GM04503 (cell line): ENCODE results near the gene SCN9A.

Experiments used
- DNase-seq: peaks from one replicate; pipeline ENCODE4 v3.0.0-alpha.2; 2012; ENCODE audit warnings: low read depth

The SCN9A gene

GRCh38 chr2:166173263-166173662 is 202.5 kb downstream of the SCN9A start:
- DNase-seq: no peak

- DNase-seq: no peak
Measured at GRCh38 chr2:166171216-166171615, 204.5 kb downstream of the SCN9A start.

GRCh38 chr2:166170356-166170755 is 205.4 kb downstream of the SCN9A start:
- no peak for DNase-seq

- no peak for DNase-seq
Measured at GRCh38 chr2:166167449-166167848, 208.3 kb downstream of the SCN9A start.

- DNase-seq: no peak
Measured at GRCh38 chr2:166163775-166164174, 212.0 kb downstream of the SCN9A start.

- DNase-seq: no peak
Measured at GRCh38 chr2:166158546-166158945, 217.2 kb downstream of the SCN9A start.

GRCh38 chr2:166157578-166157977 is 218.2 kb downstream of the SCN9A start:
- no peak for DNase-seq

- DNase-seq: no peak
Measured at GRCh38 chr2:166156985-166157490, 218.7 kb downstream of the SCN9A start.

- no peak for DNase-seq
Measured at GRCh38 chr2:166155589-166155988, 220.2 kb downstream of the SCN9A start.

GRCh38 chr2:166154685-166155338 is 220.9 kb downstream of the SCN9A start:
- no peak for DNase-seq

- DNase-seq: no peak
Measured at GRCh38 chr2:166152064-166152463, 223.7 kb downstream of the SCN9A start.

GRCh38 chr2:166148500-166149400 is 227.0 kb downstream of the SCN9A start:
- DNase-seq: no peak

- DNase-seq: no peak
Measured at GRCh38 chr2:166147883-166148282, 227.9 kb downstream of the SCN9A start.
